WTC11 (cell line): ENCODE results near the gene FAM193A. TPM values are rescaled to one million over a fixed set of nuclear protein-coding genes. Genes with fewer than 3 reads are reported as not detected.

Experiments
- ATAC-seq: fragments of 200-7000 bp; cut with Tn5 transposase; 2 replicates; pipeline ENCODE4 v1.10.0; 2021; ENCODE audit warnings: mild to moderate bottlenecking, moderate library complexity
- CTCF ChIA-PET: fragments of 300-600 bp; sonication (Branson Sonifier 250); formaldehyde crosslinking; loops from one replicate; lab custom pipeline; 2021; ENCODE audit warnings: antibody characterized with exemption; lab: Charles Lee
- POLR2A ChIA-PET: fragments of 350-600 bp; sonication (Branson Sonifier 250); formaldehyde crosslinking; loops from one replicate; lab custom pipeline; 2021; ENCODE audit warnings: antibody characterized with exemption; lab: Charles Lee
- DNase-seq: peaks from one replicate; pipeline ENCODE4 v3.0.0; 2021; ENCODE audit warnings: low spot score
- H3K27ac Mint-ChIP-seq: 2 replicates; pipeline ENCODE4 v1.8.0; 2021; ENCODE audit warnings: mixed read lengths
- H3K27me3 Mint-ChIP-seq: 2 replicates; pipeline ENCODE4 v1.8.0; 2021; ENCODE audit warnings: low read depth, mild to moderate bottlenecking, moderate library complexity, mixed read lengths
- H3K36me3 Mint-ChIP-seq: 2 replicates; pipeline ENCODE4 v1.8.0; 2021; ENCODE audit warnings: mixed read lengths
- H3K4me1 Mint-ChIP-seq: 2 replicates; pipeline ENCODE4 v1.8.0; 2022; ENCODE audit warnings: mixed read lengths
- H3K4me3 Mint-ChIP-seq: 2 replicates; pipeline ENCODE4 v1.8.0; 2021; ENCODE audit warnings: mild to moderate bottlenecking, moderate library complexity, mixed read lengths
- H3K9me3 Mint-ChIP-seq: 2 replicates; pipeline ENCODE4 v1.8.0; 2021; ENCODE audit warnings: mixed read lengths
- CBFB ChIP-seq: sonication (generic); formaldehyde crosslinking; IDR thresholded peaks from 2 replicates; pipeline ENCODE4 v1.8.1; 2022; ENCODE audit warnings: mild to moderate bottlenecking, low read depth, missing genetic modification reagents
- ESRRA ChIP-seq: sonication (generic); formaldehyde crosslinking; IDR thresholded peaks from 2 replicates; pipeline ENCODE4 v1.8.1; 2022; ENCODE audit warnings: mild to moderate bottlenecking, missing genetic modification reagents, borderline replicate concordance
- FOXP1 ChIP-seq: sonication (generic); formaldehyde crosslinking; IDR thresholded peaks from 2 replicates; pipeline ENCODE4 v1.8.0; 2022; ENCODE audit warnings: missing genetic modification reagents, mild to moderate bottlenecking, moderate library complexity, borderline replicate concordance
- IRF2 ChIP-seq: sonication (generic); formaldehyde crosslinking; IDR thresholded peaks from 2 replicates; pipeline ENCODE4 v1.8.0; 2022; ENCODE audit warnings: low read depth, missing genetic modification reagents, borderline replicate concordance
- KAT7 ChIP-seq: sonication (generic); formaldehyde crosslinking; IDR thresholded peaks from 2 replicates; pipeline ENCODE4 v1.8.1; 2023; ENCODE audit warnings: missing genetic modification reagents, mild to moderate bottlenecking, borderline replicate concordance
- NR1H2 ChIP-seq: sonication (generic); formaldehyde crosslinking; IDR thresholded peaks from 2 replicates; pipeline ENCODE4 v1.9.0; 2021; ENCODE audit warnings: mild to moderate bottlenecking, moderate library complexity, missing genetic modification reagents
- NR3C1 ChIP-seq: sonication (generic); formaldehyde crosslinking; conservative IDR thresholded peaks from 2 replicates; pipeline ENCODE4 v1.8.1; 2023; ENCODE audit warnings: low read depth, mild to moderate bottlenecking, missing genetic modification reagents
- SMAD4 ChIP-seq: sonication (generic); formaldehyde crosslinking; IDR thresholded peaks from 2 replicates; pipeline ENCODE4 v1.8.0; 2022; ENCODE audit warnings: mild to moderate bottlenecking, missing genetic modification reagents
- ZNF219 ChIP-seq: sonication (generic); formaldehyde crosslinking; IDR thresholded peaks from 2 replicates; pipeline ENCODE4 v1.8.0; 2023; ENCODE audit warnings: missing genetic modification reagents, mild to moderate bottlenecking, borderline replicate concordance
- ZNF396 ChIP-seq: fragments of 250-450 bp; sonication (Bioruptor Pico); IDR thresholded peaks from 2 replicates; pipeline ENCODE4 v1.8.0; 2021; ENCODE audit warnings: mild to moderate bottlenecking, moderate library complexity, borderline replicate concordance
- ZNF671 ChIP-seq: fragments of 250-450 bp; sonication (Bioruptor Pico); IDR thresholded peaks from 2 replicates; pipeline ENCODE4 v1.8.0; 2021; ENCODE audit warnings: mild to moderate bottlenecking
- total RNA-seq: library from RNA; stranded (reverse); gene quantifications from 3 replicates; pipeline ENCODE4 v1.2.3, GENCODE V29; 2021
- TF ChIP-seq, protein P1 (sequence below): sonication (generic); formaldehyde crosslinking; IDR thresholded peaks from 2 replicates; pipeline ENCODE4 v1.8.0; 2022; ENCODE audit warnings: mild to moderate bottlenecking, missing genetic modification reagents
- TF ChIP-seq, protein P2 (sequence below): sonication (generic); formaldehyde crosslinking; IDR thresholded peaks from 2 replicates; pipeline ENCODE4 v1.8.0; 2023; ENCODE audit warnings: missing genetic modification reagents
- TF ChIP-seq, protein P3 (sequence below): sonication (generic); formaldehyde crosslinking; IDR thresholded peaks from 2 replicates; pipeline ENCODE4 v1.8.0; 2022; ENCODE audit warnings: mild to moderate bottlenecking, missing genetic modification reagents
- TF ChIP-seq, protein P4 (sequence below): sonication (generic); formaldehyde crosslinking; IDR thresholded peaks from 2 replicates; pipeline ENCODE4 v1.8.0; 2022; ENCODE audit warnings: mild to moderate bottlenecking, missing genetic modification reagents
- TF ChIP-seq, protein P5 (sequence below): sonication (generic); formaldehyde crosslinking; IDR thresholded peaks from 2 replicates; pipeline ENCODE4 v1.8.1; 2023; ENCODE audit warnings: mild to moderate bottlenecking, missing genetic modification reagents, moderate library complexity
- TF ChIP-seq, protein P6 (sequence below): sonication (generic); formaldehyde crosslinking; IDR thresholded peaks from 2 replicates; pipeline ENCODE4 v1.8.0; 2023; ENCODE audit warnings: missing genetic modification reagents, mild to moderate bottlenecking, borderline replicate concordance

FAM193A gene
- total RNA-seq, 1 experiment from 2014 or later = 28.1 TPM

DNA sequence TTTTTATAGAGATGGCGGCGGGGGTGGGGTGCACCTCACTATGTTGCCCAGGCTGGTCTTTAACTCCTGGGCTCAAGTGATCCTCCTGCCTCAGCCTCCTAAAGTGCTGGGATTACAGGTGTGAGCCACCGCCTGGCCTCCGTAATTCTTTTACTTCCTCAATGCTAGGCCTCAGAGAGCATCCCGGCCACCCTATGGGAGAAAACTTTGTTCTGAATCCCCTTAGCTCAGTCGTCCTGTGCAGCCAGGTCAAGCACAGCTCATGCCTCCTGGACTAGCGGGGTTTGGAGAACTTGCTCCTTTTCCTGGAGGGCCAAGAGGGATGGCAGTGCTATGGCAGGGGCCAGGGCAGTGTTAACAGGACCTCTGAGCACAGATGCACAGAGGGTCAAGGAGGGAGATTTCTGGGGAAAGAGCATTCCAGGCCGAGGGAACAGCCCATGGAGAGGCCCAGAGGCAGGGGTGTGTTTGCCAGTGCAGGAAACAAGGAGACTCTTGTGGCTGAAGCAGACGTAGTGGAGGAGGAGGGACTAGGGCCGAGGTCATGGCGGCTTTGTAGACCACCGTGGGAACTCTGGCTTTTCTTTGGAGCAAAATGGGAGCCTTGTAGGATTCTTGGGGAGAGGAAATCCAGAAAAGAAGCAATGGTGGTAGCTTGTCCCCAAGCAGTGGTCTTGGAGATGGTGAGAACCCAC lies 229.5 kb downstream of the FAM193A start:
- ChIA-PET CTCF (no interaction called here), POLR2A (interaction anchor here (0.7 kb wide), 1 partner anchor 133 kb away, joined by 3 read pairs; no protein-coding TSS in a partner anchor)
- Mint-ChIP-seq H3K9me3 (peaks cover 21% of the 10 kb centered on the region), H3K4me1 (peaks cover 24% of the 10 kb centered on the region), H3K27me3 (peaks cover 6% of the 10 kb centered on the region; the same call in 1 of the 2 replicates), H3K27ac (no peak overlapping the region), H3K36me3 (no peaks in the 10 kb centered on the region), H3K4me3 (no peak overlapping the region)
- DNase-seq (no peak), ATAC-seq (no peak)
- no peak for TF ChIP-seq SMAD4 (CRISPR knock-in tag)
- no peak for TF ChIP-seq FOXP1 (CRISPR knock-in tag)
- no peak for TF ChIP-seq ZNF671 (CRISPR knock-in tag)

DNA sequence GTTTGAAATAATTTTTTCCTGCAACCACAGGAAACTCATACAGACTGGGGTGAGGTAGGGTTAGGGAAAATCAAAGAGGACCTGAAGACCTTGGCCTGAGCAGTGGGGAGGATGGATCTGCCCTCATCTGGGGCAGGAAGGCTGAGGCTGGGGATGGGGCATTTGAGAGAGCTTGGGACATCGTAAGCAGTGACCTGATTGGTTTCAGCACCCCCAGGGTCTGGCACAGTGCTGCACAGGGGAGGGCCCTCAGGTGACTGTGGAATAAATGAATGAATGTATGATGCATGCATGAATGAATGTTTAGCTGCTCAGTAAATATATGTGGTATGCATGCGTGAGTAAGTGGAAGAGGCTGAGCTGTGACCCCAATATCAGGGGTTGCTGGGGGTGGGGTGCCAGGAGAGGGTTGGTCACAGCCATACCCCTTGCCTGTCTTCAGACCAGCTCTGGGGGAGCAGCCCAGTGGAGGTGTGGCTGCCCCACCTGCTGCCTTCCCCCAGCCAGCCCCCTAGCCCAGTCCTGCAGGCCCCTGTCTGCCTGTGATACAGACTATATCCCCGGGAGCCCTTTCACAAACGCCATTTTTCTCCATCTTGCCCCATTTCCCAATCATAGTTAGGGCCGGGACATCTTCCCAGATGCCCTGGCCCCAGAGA lies 230.7 kb downstream of the FAM193A start:
- DNase-seq (no peak), ATAC-seq (no peak)
- TF ChIP-seq, protein P1, sequence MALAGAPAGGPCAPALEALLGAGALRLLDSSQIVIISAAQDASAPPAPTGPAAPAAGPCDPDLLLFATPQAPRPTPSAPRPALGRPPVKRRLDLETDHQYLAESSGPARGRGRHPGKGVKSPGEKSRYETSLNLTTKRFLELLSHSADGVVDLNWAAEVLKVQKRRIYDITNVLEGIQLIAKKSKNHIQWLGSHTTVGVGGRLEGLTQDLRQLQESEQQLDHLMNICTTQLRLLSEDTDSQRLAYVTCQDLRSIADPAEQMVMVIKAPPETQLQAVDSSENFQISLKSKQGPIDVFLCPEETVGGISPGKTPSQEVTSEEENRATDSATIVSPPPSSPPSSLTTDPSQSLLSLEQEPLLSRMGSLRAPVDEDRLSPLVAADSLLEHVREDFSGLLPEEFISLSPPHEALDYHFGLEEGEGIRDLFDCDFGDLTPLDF (CRISPR knock-in tag) = no peak
- TF ChIP-seq IRF2 (no peak), ESRRA (CRISPR knock-in tag) (no peak), ZNF396 (CRISPR knock-in tag) (no peak), NR1H2 (CRISPR knock-in tag) (no peak), KAT7 (CRISPR knock-in tag) (no peak), NR3C1 (CRISPR knock-in tag) (no peak), CBFB (no peak)
- TF ChIP-seq, protein P2, sequence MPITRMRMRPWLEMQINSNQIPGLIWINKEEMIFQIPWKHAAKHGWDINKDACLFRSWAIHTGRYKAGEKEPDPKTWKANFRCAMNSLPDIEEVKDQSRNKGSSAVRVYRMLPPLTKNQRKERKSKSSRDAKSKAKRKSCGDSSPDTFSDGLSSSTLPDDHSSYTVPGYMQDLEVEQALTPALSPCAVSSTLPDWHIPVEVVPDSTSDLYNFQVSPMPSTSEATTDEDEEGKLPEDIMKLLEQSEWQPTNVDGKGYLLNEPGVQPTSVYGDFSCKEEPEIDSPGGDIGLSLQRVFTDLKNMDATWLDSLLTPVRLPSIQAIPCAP (CRISPR knock-in tag) = no peak
- TF ChIP-seq, protein P3, sequence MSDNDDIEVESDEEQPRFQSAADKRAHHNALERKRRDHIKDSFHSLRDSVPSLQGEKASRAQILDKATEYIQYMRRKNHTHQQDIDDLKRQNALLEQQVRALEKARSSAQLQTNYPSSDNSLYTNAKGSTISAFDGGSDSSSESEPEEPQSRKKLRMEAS (CRISPR knock-in tag) = no peak
- TF ChIP-seq, protein P4, sequence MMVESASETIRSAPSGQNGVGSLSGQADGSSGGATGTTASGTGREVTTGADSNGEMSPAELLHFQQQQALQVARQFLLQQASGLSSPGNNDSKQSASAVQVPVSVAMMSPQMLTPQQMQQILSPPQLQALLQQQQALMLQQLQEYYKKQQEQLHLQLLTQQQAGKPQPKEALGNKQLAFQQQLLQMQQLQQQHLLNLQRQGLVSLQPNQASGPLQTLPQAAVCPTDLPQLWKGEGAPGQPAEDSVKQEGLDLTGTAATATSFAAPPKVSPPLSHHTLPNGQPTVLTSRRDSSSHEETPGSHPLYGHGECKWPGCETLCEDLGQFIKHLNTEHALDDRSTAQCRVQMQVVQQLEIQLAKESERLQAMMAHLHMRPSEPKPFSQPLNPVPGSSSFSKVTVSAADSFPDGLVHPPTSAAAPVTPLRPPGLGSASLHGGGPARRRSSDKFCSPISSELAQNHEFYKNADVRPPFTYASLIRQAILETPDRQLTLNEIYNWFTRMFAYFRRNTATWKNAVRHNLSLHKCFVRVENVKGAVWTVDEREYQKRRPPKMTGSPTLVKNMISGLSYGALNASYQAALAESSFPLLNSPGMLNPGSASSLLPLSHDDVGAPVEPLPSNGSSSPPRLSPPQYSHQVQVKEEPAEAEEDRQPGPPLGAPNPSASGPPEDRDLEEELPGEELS (CRISPR knock-in tag) = no peak
- no peaks in the 10 kb centered on the region for H3K36me3 Mint-ChIP-seq
- H3K27me3 Mint-ChIP-seq = peaks cover 6% of the 10 kb centered on the region; the same call in 1 of the 2 replicates
- ChIA-PET CTCF (no interaction called here), POLR2A (interaction anchor here (1.2 kb wide), 1 partner anchor 15 kb away, joined by 3 read pairs; no protein-coding TSS in a partner anchor)
- H3K27ac Mint-ChIP-seq = no peak overlapping the region
- peaks cover 21% of the 10 kb centered on the region for H3K9me3 Mint-ChIP-seq
- H3K4me1 Mint-ChIP-seq = peaks cover 29% of the 10 kb centered on the region
- no peak overlapping the region for H3K4me3 Mint-ChIP-seq

DNA sequence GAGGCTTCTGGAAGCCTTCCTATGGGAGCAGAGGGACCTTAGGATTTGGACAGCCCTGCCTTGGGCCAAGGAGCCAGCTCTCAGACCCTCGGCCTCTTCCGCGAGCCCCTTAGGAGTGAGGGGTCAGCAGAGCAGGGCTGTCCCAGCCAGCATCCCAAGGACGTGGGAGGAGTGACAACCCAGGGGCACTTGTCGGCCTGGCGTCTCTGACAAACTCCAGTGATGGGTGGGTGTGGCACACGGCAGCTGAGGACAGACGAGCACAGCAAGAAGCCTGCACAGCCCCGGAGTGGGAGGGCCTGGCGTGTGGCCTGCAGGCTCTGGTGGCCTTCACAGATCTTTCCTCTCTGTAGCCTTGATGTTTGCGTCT lies 231.2 kb downstream of the FAM193A start:
- ATAC-seq (no peak), DNase-seq (no peak)
- ChIA-PET CTCF (interaction anchor here (0.6 kb wide), 1 partner anchor 66 kb away, joined by 3 read pairs; no protein-coding TSS in a partner anchor), POLR2A (interaction anchor here (1.2 kb wide), 1 partner anchor 15 kb away, joined by 3 read pairs; no protein-coding TSS in a partner anchor)
- no peaks in the 10 kb centered on the region for H3K36me3 Mint-ChIP-seq
- H3K27ac Mint-ChIP-seq = no peak overlapping the region
- no peak overlapping the region for H3K4me3 Mint-ChIP-seq
- H3K9me3 Mint-ChIP-seq = peaks cover 16% of the 10 kb centered on the region
- H3K27me3 Mint-ChIP-seq = peaks cover 6% of the 10 kb centered on the region; the same call in 1 of the 2 replicates
- H3K4me1 Mint-ChIP-seq = peaks cover 26% of the 10 kb centered on the region
- TF ChIP-seq, protein P5, sequence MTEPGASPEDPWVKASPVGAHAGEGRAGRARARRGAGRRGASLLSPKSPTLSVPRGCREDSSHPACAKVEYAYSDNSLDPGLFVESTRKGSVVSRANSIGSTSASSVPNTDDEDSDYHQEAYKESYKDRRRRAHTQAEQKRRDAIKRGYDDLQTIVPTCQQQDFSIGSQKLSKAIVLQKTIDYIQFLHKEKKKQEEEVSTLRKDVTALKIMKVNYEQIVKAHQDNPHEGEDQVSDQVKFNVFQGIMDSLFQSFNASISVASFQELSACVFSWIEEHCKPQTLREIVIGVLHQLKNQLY = no peak
- TF ChIP-seq, protein P6, sequence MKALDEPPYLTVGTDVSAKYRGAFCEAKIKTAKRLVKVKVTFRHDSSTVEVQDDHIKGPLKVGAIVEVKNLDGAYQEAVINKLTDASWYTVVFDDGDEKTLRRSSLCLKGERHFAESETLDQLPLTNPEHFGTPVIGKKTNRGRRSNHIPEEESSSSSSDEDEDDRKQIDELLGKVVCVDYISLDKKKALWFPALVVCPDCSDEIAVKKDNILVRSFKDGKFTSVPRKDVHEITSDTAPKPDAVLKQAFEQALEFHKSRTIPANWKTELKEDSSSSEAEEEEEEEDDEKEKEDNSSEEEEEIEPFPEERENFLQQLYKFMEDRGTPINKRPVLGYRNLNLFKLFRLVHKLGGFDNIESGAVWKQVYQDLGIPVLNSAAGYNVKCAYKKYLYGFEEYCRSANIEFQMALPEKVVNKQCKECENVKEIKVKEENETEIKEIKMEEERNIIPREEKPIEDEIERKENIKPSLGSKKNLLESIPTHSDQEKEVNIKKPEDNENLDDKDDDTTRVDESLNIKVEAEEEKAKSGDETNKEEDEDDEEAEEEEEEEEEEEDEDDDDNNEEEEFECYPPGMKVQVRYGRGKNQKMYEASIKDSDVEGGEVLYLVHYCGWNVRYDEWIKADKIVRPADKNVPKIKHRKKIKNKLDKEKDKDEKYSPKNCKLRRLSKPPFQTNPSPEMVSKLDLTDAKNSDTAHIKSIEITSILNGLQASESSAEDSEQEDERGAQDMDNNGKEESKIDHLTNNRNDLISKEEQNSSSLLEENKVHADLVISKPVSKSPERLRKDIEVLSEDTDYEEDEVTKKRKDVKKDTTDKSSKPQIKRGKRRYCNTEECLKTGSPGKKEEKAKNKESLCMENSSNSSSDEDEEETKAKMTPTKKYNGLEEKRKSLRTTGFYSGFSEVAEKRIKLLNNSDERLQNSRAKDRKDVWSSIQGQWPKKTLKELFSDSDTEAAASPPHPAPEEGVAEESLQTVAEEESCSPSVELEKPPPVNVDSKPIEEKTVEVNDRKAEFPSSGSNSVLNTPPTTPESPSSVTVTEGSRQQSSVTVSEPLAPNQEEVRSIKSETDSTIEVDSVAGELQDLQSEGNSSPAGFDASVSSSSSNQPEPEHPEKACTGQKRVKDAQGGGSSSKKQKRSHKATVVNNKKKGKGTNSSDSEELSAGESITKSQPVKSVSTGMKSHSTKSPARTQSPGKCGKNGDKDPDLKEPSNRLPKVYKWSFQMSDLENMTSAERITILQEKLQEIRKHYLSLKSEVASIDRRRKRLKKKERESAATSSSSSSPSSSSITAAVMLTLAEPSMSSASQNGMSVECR (CRISPR knock-in tag) = no peak
- TF ChIP-seq ZNF219 = no peak
- no peak for TF ChIP-seq IRF2
